GM18517 (cell line): ENCODE measurements around the gene PMIS2.
A peak's percentile ranks its signal among the peaks of the same experiment; 100 is the strongest.

Experiments
- ATAC-seq: cut with Tn5 transposase; IDR thresholded peaks from one replicate; pipeline ENCODE4 v1.9.1; 2021; ENCODE audit warnings: mild to moderate bottlenecking, moderate library complexity; ENCODE audit not compliant: unreplicated experiment

PMIS2 gene

GRCh38 chr19:35585848-35586247, at the start of gene PMIS2:
Gene PMIS2, plus strand, starts transcription at chr19:35586173. Its CDS starts 87 bp downstream, at chr19:35586260.
- ATAC-seq = no peak

- no peak for ATAC-seq
These were observed 46.7 kb upstream of the PMIS2 start for GRCh38 chr19:35539314-35539713.

- ATAC-seq = no peak
These were observed 46.1 kb upstream of the PMIS2 start for GRCh38 chr19:35539850-35540249.

GRCh38 chr19:35540356-35540927, 45.5 kb upstream of the PMIS2 start:
- ATAC-seq = no peak

GRCh38 chr19:35542209-35542608, 43.8 kb upstream of the PMIS2 start:
- ATAC-seq = no peak

GRCh38 chr19:35543280-35544109, 42.5 kb upstream of the PMIS2 start:
- ATAC-seq = no peak

- no peak for ATAC-seq
These were observed 41.7 kb upstream of the PMIS2 start for GRCh38 chr19:35544110-35544802.

GRCh38 chr19:35545001-35545854, 40.7 kb upstream of the PMIS2 start, which contains the start of gene TMEM147:
Gene TMEM147, plus strand, starts transcription at chr19:35545626. Its CDS starts 114 bp downstream, at chr19:35545740.
- peak; percentile 71 for ATAC-seq

GRCh38 chr19:35545855-35546381, 40.1 kb upstream of the PMIS2 start:
- ATAC-seq = peak; percentile 47

GRCh38 chr19:35546532-35546931, 39.4 kb upstream of the PMIS2 start:
- no peak for ATAC-seq

- ATAC-seq = no peak
These were observed 36.7 kb upstream of the PMIS2 start for GRCh38 chr19:35549174-35549788.

- ATAC-seq = no peak
These were observed 36.0 kb upstream of the PMIS2 start for GRCh38 chr19:35549879-35550523.

GRCh38 chr19:35551091-35551810, 34.7 kb upstream of the PMIS2 start:
- no peak for ATAC-seq

GRCh38 chr19:35552534-35553384, 33.2 kb upstream of the PMIS2 start:
- no peak for ATAC-seq

- no peak for ATAC-seq
These were observed 32.5 kb upstream of the PMIS2 start for GRCh38 chr19:35553385-35554000.

- ATAC-seq = no peak
These were observed 31.9 kb upstream of the PMIS2 start for GRCh38 chr19:35554076-35554475.

- ATAC-seq = no peak
These were observed 30.5 kb upstream of the PMIS2 start for GRCh38 chr19:35555301-35556005.
